ENCODE results near the gene SORBS1. TPM values are rescaled to one million over a fixed set of nuclear protein-coding genes. Genes with fewer than 3 reads are reported as not detected.

The SORBS1 gene
- polyA plus RNA-seq, 6 donors from 2014 or later, result 0.13 to 0.94 TPM; not detected in 4

- H3K4me1 Mint-ChIP-seq, result peaks cover 0 to 1% (median 0%) of the 10 kb centered on the region in 3 donors
- H3K36me3 Mint-ChIP-seq, result no peaks in the 10 kb centered on the region
- peak overlapping the region in 2 of 6 donors; percentile 49 to 88 for H3K27ac Mint-ChIP-seq
- H3K27me3 Mint-ChIP-seq, result no peaks in the 10 kb centered on the region
- no peak overlapping the region for H3K4me3 Mint-ChIP-seq
- H3K9me3 Mint-ChIP-seq, result no peaks in the 10 kb centered on the region
- ATAC-seq (ENCODE audit: low read depth in 2 of 2), result no peak
- DNase-seq, result no peak
Measured at GRCh38 chr10:95431900-95432342, 129.2 kb downstream of the SORBS1 start.

- no peaks in the 10 kb centered on the region for H3K36me3 Mint-ChIP-seq
- H3K27ac Mint-ChIP-seq, result no peak overlapping the region
- H3K4me3 Mint-ChIP-seq, result no peak overlapping the region
- H3K4me1 Mint-ChIP-seq, result peaks cover 0 to 1% (median 0%) of the 10 kb centered on the region in 3 donors
- H3K27me3 Mint-ChIP-seq, result peaks cover 0 to 4% (median 0%) of the 10 kb centered on the region in 3 donors
- H3K9me3 Mint-ChIP-seq, result no peaks in the 10 kb centered on the region
- ATAC-seq (ENCODE audit: low read depth in 2 of 2) (peak; percentile 82), DNase-seq (peak; percentile 42)
Measured at GRCh38 chr10:95430231-95430951, 130.8 kb downstream of the SORBS1 start.

- peaks cover 0 to 4% (median 0%) of the 10 kb centered on the region in 3 donors for H3K27me3 Mint-ChIP-seq
- no peaks in the 10 kb centered on the region for H3K9me3 Mint-ChIP-seq
- no peaks in the 10 kb centered on the region for H3K36me3 Mint-ChIP-seq
- H3K4me1 Mint-ChIP-seq, result peaks cover 0 to 1% (median 0%) of the 10 kb centered on the region in 3 donors
- ATAC-seq (ENCODE audit: low read depth in 2 of 2), result no peak
- H3K4me3 Mint-ChIP-seq, result no peak overlapping the region
- DNase-seq, result no peak
- no peak overlapping the region for H3K27ac Mint-ChIP-seq
Measured at GRCh38 chr10:95429639-95430038, 131.5 kb downstream of the SORBS1 start.

- peaks cover 0 to 4% (median 0%) of the 10 kb centered on the region in 3 donors for H3K27me3 Mint-ChIP-seq
- H3K36me3 Mint-ChIP-seq, result no peaks in the 10 kb centered on the region
- H3K4me1 Mint-ChIP-seq, result peaks cover 0 to 1% (median 0%) of the 10 kb centered on the region in 3 donors
- no peaks in the 10 kb centered on the region for H3K9me3 Mint-ChIP-seq
- ATAC-seq (ENCODE audit: low read depth in 2 of 2) (no peak), DNase-seq (no peak)
- no peak overlapping the region for H3K4me3 Mint-ChIP-seq
- no peak overlapping the region for H3K27ac Mint-ChIP-seq
Measured at GRCh38 chr10:95428701-95429100, 132.5 kb downstream of the SORBS1 start.

GRCh38 chr10:95426482-95426881 is 134.7 kb downstream of the SORBS1 start:
- H3K4me1 Mint-ChIP-seq, result peaks cover 0 to 1% (median 0%) of the 10 kb centered on the region in 3 donors
- H3K4me3 Mint-ChIP-seq, result no peak overlapping the region
- no peak overlapping the region for H3K27ac Mint-ChIP-seq
- DNase-seq (no peak), ATAC-seq (ENCODE audit: low read depth in 2 of 2) (no peak)
- no peaks in the 10 kb centered on the region for H3K36me3 Mint-ChIP-seq
- H3K27me3 Mint-ChIP-seq, result peaks cover 0 to 8% (median 0%) of the 10 kb centered on the region in 3 donors
- H3K9me3 Mint-ChIP-seq, result no peaks in the 10 kb centered on the region

GRCh38 chr10:95425592-95426465 is 135.3 kb downstream of the SORBS1 start:
- H3K4me1 Mint-ChIP-seq, result peaks cover 0 to 1% (median 0%) of the 10 kb centered on the region in 3 donors
- H3K36me3 Mint-ChIP-seq, result no peaks in the 10 kb centered on the region
- no peak overlapping the region for H3K27ac Mint-ChIP-seq
- H3K27me3 Mint-ChIP-seq, result peaks cover 0 to 8% (median 0%) of the 10 kb centered on the region in 3 donors
- H3K4me3 Mint-ChIP-seq, result no peak overlapping the region
- DNase-seq, result no peak
- no peaks in the 10 kb centered on the region for H3K9me3 Mint-ChIP-seq
- ATAC-seq (ENCODE audit: low read depth in 2 of 2), result no peak

GRCh38 chr10:95423164-95424005 is 137.8 kb downstream of the SORBS1 start:
- Mint-ChIP-seq H3K27ac (no peak overlapping the region), H3K27me3 (peaks cover 0 to 12% (median 0%) of the 10 kb centered on the region in 3 donors), H3K36me3 (no peaks in the 10 kb centered on the region), H3K4me3 (no peak overlapping the region), H3K4me1 (no peaks in the 10 kb centered on the region), H3K9me3 (no peaks in the 10 kb centered on the region)
- no peak for DNase-seq
- no peak for ATAC-seq (ENCODE audit: low read depth in 2 of 2)

- no peak for ATAC-seq (ENCODE audit: low read depth in 2 of 2)
Measured at GRCh38 chr10:95422233-95422632, 138.9 kb downstream of the SORBS1 start.

GRCh38 chr10:95421782-95422181 is 139.4 kb downstream of the SORBS1 start:
- DNase-seq (no peak), ATAC-seq (ENCODE audit: low read depth in 2 of 2) (no peak)
- Mint-ChIP-seq H3K9me3 (no peaks in the 10 kb centered on the region), H3K27ac (peak overlapping the region in 1 of 6 donors; percentile 47), H3K36me3 (no peaks in the 10 kb centered on the region), H3K4me3 (no peak overlapping the region), H3K27me3 (peaks cover 0 to 11% (median 0%) of the 10 kb centered on the region in 3 donors), H3K4me1 (no peaks in the 10 kb centered on the region)

More at GRCh38 chr10:95422233-95422632, 138.9 kb downstream of the SORBS1 start:
- Mint-ChIP-seq H3K9me3 (no peaks in the 10 kb centered on the region), H3K27ac (peak overlapping the region in 1 of 6 donors; percentile 47), H3K36me3 (no peaks in the 10 kb centered on the region), H3K4me3 (no peak overlapping the region), H3K4me1 (no peaks in the 10 kb centered on the region), H3K27me3 (peaks cover 0 to 12% (median 0%) of the 10 kb centered on the region in 3 donors)
- no peak for DNase-seq

GRCh38 chr10:95419399-95419798 is 141.8 kb downstream of the SORBS1 start:
- no peaks in the 10 kb centered on the region for H3K36me3 Mint-ChIP-seq
- no peaks in the 10 kb centered on the region for H3K9me3 Mint-ChIP-seq
- no peak for DNase-seq
- H3K4me3 Mint-ChIP-seq, result no peak overlapping the region
- no peaks in the 10 kb centered on the region for H3K4me1 Mint-ChIP-seq
- ATAC-seq (ENCODE audit: low read depth in 2 of 2), result no peak
- no peak overlapping the region for H3K27ac Mint-ChIP-seq
- peaks cover 0 to 9% (median 0%) of the 10 kb centered on the region in 3 donors for H3K27me3 Mint-ChIP-seq

GRCh38 chr10:95416973-95417372 is 144.2 kb downstream of the SORBS1 start:
- H3K9me3 Mint-ChIP-seq, result no peaks in the 10 kb centered on the region
- DNase-seq (no peak), ATAC-seq (ENCODE audit: low read depth in 2 of 2) (no peak)
- peaks cover 0 to 4% (median 0%) of the 10 kb centered on the region in 3 donors for H3K4me1 Mint-ChIP-seq
- H3K4me3 Mint-ChIP-seq, result no peak overlapping the region
- peaks cover 0 to 4% (median 0%) of the 10 kb centered on the region in 3 donors for H3K27me3 Mint-ChIP-seq
- no peak overlapping the region for H3K27ac Mint-ChIP-seq
- H3K36me3 Mint-ChIP-seq, result no peaks in the 10 kb centered on the region

- no peak for ATAC-seq (ENCODE audit: low read depth in 2 of 2)
- peaks cover 0 to 4% (median 0%) of the 10 kb centered on the region in 3 donors for H3K27me3 Mint-ChIP-seq
- H3K27ac Mint-ChIP-seq, result peak overlapping the region in 1 of 6 donors; percentile 13
- H3K4me3 Mint-ChIP-seq, result no peak overlapping the region
- no peaks in the 10 kb centered on the region for H3K36me3 Mint-ChIP-seq
- no peaks in the 10 kb centered on the region for H3K9me3 Mint-ChIP-seq
- H3K4me1 Mint-ChIP-seq, result peaks cover 0 to 4% (median 0%) of the 10 kb centered on the region in 3 donors
- DNase-seq, result no peak
Measured at GRCh38 chr10:95416270-95416669, 144.9 kb downstream of the SORBS1 start.

- H3K4me3 Mint-ChIP-seq, result no peak overlapping the region
- DNase-seq, result no peak
- H3K27me3 Mint-ChIP-seq, result peaks cover 0 to 4% (median 0%) of the 10 kb centered on the region in 3 donors
- H3K4me1 Mint-ChIP-seq, result peaks cover 0 to 4% (median 0%) of the 10 kb centered on the region in 3 donors
- no peak for ATAC-seq (ENCODE audit: low read depth in 2 of 2)
- H3K9me3 Mint-ChIP-seq, result no peaks in the 10 kb centered on the region
- H3K36me3 Mint-ChIP-seq, result no peaks in the 10 kb centered on the region
- no peak overlapping the region for H3K27ac Mint-ChIP-seq
Measured at GRCh38 chr10:95415621-95416031, 145.5 kb downstream of the SORBS1 start.

Measured in naive B cell (primary cell).